GM20000 (cell line): ENCODE data around the gene RABGAP1L.
A peak's percentile ranks its signal among the peaks of the same experiment; 100 is the strongest.

Source experiments
- DNase-seq: peaks from one replicate; pipeline ENCODE4 v3.0.0; 2012; ENCODE audit warnings: low spot score
- TF ChIP-seq, protein P1 (sequence below): IDR thresholded peaks from 2 replicates; pipeline ENCODE4 v1.5.1; 2012; ENCODE audit warnings: mild to moderate bottlenecking, control low read depth; ENCODE audit errors: extremely low read depth, missing control alignments

The RABGAP1L gene

DNA sequence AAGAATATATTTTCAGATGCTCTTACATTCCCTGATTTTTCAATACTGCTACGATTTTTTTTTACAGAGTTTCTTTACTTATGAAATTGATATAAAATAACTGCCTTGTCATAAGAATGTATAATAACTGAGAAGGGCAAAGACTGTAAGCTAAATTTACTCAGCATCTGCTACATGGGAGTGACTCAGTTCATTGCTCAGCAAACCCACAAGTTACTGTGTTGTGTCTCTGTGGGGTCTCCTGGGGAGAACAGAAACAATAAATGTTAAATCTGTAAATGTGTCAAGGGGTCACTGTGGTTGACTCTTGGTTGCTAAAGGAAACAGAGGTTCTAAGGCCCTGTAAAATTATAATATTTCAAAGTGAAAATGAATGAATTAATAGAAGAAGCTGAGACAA, 630.1 kb downstream of the RABGAP1L start:
- peak; percentile 51 for DNase-seq

DNA sequence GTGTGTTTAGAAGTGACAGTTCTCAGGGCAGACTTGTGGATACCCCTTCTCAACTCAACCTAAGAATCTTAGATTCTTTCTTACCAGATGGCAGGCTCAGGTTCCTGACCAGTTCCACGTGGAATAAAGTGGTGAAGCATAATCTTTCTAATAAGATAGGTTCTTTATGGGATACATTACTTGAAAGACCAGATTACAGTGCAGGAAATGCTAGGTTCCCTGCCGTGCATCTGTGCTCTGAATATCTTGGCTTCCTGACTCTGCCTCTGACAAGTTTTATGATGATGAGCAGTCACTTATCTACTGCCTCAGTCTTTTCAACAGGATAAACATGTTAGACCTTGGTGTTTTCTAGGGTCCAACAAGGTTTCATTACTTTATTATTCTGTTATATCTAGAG, 632.5 kb downstream of the RABGAP1L start:
- no peak for DNase-seq
- TF ChIP-seq, protein P1, sequence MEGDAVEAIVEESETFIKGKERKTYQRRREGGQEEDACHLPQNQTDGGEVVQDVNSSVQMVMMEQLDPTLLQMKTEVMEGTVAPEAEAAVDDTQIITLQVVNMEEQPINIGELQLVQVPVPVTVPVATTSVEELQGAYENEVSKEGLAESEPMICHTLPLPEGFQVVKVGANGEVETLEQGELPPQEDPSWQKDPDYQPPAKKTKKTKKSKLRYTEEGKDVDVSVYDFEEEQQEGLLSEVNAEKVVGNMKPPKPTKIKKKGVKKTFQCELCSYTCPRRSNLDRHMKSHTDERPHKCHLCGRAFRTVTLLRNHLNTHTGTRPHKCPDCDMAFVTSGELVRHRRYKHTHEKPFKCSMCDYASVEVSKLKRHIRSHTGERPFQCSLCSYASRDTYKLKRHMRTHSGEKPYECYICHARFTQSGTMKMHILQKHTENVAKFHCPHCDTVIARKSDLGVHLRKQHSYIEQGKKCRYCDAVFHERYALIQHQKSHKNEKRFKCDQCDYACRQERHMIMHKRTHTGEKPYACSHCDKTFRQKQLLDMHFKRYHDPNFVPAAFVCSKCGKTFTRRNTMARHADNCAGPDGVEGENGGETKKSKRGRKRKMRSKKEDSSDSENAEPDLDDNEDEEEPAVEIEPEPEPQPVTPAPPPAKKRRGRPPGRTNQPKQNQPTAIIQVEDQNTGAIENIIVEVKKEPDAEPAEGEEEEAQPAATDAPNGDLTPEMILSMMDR = no peak

More for the DNA sequence above, 630.1 kb downstream of the RABGAP1L start:
- TF ChIP-seq, protein P1 = no peak

DNA sequence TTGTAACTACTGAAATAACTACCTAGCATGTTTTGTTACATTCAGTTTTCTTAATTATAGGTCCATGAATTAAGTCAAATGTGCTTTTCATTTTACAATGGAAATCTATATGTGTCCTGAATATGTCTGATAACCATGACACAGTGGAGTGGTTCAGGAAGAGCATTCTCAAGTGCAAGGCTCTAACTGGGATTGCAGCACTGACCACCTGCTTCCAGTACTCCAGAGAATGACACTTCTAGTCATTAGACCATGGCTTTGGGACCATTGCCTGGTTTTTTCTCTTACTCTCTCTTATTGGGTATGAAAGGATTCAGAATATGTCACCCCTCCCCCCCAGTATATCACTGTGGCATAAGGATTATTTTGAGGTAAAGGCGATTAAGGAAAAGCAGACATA, 635.5 kb downstream of the RABGAP1L start:
- no peak for DNase-seq
- TF ChIP-seq, protein P1 = no peak

DNA sequence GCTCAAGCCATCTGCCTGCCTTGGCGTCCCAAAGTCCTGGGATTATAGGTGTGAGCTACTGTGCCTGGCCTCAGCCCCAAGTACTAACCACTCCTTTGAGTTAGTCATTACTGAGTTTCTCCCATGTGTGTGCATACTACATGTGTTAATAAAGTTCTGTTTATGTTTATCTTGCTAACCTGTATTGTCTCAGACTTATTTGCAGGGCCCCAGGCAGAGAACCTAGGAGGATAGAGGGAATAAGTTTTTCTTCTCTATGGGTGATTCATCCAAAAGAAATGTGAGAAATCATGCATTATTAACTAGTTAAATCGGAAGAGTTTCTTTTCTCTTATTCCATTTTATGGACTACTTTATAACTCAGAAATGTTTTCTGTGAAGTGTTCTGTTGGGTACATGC, 636.5 kb downstream of the RABGAP1L start:
- DNase-seq = no peak
- TF ChIP-seq, protein P1 = no peak

DNA sequence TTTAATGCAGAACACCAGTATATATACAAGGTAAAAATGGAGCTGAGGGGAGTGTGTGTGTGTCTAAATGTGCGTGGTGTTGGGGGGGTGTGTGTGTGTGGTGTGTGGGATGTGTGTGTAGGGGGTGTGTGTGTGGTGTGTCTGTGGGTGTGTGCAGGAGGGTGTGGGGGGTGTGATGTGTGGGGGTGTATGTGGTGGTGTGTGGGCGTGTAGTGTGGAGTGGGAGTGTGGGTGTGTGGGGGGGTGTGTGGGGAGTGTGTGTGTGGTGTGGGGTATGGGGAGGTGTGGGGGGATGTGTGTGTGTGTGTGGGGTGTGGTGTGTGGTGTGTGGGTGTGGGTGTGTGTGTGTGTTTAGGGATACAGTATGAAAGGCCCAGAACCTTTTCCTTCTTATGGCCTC, 638.1 kb downstream of the RABGAP1L start:
- DNase-seq = no peak
- TF ChIP-seq, protein P1 = no peak

DNA sequence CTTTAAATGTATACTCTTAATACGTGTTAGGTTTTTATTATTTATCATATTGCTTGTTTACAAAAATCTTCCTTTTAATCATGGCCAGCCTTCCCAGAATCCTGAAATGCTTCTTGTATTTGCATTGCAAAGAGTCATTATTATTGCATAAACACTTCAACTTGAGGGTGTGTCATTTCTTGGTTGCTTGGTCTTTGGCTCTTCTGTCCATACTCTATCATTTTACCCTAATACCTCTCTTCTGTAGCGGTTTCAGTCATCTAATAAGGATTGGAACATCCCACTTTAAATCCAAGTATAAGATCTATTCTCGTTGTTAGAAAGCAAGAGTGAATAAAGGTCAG, 639.8 kb downstream of the RABGAP1L start:
- no peak for DNase-seq

DNA sequence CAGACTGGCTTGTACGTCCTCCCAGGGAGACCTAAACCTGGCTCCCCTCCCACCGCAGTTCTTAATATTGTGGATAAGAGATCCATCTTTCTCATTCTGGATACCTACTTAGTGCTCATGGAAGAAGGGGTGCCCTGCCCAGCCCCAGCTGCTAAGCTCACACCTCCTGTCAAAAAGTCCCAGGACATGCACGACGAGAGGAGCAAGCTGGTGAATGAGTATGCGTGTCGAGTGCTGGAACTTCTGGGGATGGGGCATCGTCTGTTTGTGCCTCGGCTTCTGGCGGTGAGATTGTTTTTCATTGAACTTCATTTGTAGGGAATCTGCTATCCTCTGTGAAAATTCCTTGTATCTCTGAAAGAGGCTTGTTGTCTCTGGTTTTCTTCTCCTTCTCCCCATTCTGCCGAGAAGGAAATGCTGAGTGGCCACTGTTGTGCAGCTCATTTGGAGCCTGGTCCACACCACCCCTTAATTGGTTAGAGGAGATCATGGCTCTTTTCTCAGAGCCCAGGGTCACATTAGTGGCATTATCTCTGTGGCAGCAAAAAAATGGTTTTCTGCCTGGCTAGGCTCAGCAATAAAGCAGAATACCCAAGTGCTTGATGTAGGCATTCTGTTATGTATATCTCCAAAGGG, 641.0 kb downstream of the RABGAP1L start:
- DNase-seq = no peak
- TF ChIP-seq, protein P1 = no peak

More for the DNA sequence above, 639.8 kb downstream of the RABGAP1L start:
- TF ChIP-seq, protein P1 = no peak
